Transverse colon (tissue), 4 donors: ENCODE measurements around the gene SLC35F3.
"Not testable (repeated sequence)": the region's sequence is repeated elsewhere in the genome, so short reads cannot be mapped to it uniquely, and the experiment has no call there.

Experiments
- EP300 ChIP-seq: sonication (generic); formaldehyde crosslinking; IDR thresholded peaks from one replicate; pipeline ENCODE4 v1.6.1; 2017; ENCODE audit warnings: antibody characterized with exemption, low read depth
- POLR2A ChIP-seq: fragments of 450-650 bp; IDR thresholded peaks from one replicate; pipeline ENCODE4 v1.6.1; 2016; ENCODE audit warnings: antibody characterized with exemption, mild to moderate bottlenecking, moderate library complexity
- POLR2AphosphoS5 ChIP-seq, 3 donors: sonication (generic); formaldehyde crosslinking; IDR thresholded peaks; one replicate each; pipeline ENCODE4 v1.6.1; 2016; ENCODE audit warnings: antibody characterized with exemption in 3 of 3
- TF ChIP-seq, protein P1 (sequence below), 5 experiments: fragments of 200-600 bp in 3 of 5; fragments of 450-650 bp in 2 of 5; sonication (generic) in 3 of 5; IDR thresholded peaks; 1 replicate in 2 of 5; 2 replicates in 3 of 5; pipeline ENCODE4 v1.5.1; 2016 to 2017; ENCODE audit warnings: antibody characterized with exemption in 5 of 5, inconsistent platforms in 3 of 5, mild to moderate bottlenecking in 2 of 5, moderate library complexity in 1 of 5

DNA sequence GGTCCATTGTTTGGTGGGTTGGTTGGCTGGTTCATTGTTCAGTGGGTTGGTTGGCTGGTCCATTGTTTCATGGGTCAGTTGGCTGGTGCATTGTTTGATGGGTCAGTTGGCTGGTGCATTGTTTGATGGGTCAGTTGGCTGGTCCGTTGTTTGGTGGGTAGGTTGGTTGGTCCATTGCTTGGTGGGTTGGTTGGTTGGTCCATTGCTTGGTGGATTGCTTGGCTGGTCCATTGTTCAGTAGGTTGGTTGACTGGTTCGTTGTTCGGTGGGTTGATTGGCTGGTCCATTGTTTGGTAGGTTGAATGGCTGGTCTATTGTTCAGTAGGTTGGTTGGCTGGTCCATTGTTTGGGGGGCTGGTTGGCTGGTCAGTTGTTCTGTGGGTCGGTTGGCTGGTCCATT, 343.3 kb downstream of the SLC35F3 start:
- TF ChIP-seq, protein P1, sequence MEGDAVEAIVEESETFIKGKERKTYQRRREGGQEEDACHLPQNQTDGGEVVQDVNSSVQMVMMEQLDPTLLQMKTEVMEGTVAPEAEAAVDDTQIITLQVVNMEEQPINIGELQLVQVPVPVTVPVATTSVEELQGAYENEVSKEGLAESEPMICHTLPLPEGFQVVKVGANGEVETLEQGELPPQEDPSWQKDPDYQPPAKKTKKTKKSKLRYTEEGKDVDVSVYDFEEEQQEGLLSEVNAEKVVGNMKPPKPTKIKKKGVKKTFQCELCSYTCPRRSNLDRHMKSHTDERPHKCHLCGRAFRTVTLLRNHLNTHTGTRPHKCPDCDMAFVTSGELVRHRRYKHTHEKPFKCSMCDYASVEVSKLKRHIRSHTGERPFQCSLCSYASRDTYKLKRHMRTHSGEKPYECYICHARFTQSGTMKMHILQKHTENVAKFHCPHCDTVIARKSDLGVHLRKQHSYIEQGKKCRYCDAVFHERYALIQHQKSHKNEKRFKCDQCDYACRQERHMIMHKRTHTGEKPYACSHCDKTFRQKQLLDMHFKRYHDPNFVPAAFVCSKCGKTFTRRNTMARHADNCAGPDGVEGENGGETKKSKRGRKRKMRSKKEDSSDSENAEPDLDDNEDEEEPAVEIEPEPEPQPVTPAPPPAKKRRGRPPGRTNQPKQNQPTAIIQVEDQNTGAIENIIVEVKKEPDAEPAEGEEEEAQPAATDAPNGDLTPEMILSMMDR (IDR thresholded peaks at IDR 0.05), result not testable (repeated sequence)
- TF ChIP-seq POLR2A; EP300; POLR2AphosphoS5 (IDR thresholded peaks at IDR 0.05): not testable (repeated sequence)
